Measurements from ENCODE around the gene PBXIP1.

Gene PBXIP1

DNA sequence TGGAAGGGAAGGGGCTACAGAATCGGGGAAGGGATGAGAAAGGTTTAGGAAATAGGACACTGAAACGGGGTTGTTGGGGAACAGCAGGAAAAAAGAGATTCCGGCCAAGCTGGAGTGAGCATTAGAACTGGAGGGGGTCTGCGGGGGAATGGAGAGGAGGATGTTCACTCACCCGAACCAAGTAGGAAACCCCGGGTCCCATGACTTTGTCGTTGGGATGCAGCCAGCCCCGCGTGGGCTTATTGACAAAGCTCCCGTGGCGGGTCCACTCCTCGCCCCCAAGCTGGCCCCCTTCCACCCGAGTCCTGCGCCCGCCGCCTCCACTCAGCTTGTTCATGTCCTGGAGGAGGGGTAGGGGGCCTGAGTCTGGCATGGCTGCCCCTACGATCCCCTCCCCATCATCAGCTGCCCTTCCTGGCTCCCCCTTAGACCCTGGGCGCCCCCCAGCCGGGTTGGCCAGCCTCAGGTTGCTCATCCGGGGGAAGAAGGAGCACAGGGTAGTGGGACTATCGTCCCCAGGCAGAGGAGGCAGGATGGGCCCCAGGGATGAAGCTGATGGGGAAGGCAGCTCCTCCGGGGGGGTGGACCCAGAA lies 14.1 kb upstream of the PBXIP1 start:
- no peak overlapping the region for H3K4me3 ChIP-seq (ENCODE audit: low read length)
- peaks cover under 1% of the 10 kb centered on the region; the same call in 1 of the 2 replicates for H3F3A ChIP-seq (ENCODE audit: control insufficient read depth, insufficient read depth)
- H3K9me3 ChIP-seq (ENCODE audit: control insufficient read depth, insufficient read depth, low read length): no peaks in the 10 kb centered on the region
- H3K27me3 ChIP-seq (ENCODE audit: control insufficient read depth, low read length): no peaks in the 10 kb centered on the region
- TF ChIP-seq EZH2phosphoT487 (IDR thresholded peaks at IDR 0.05; ENCODE audit: borderline replicate concordance, low read length): no peak
- TF ChIP-seq, protein P1, sequence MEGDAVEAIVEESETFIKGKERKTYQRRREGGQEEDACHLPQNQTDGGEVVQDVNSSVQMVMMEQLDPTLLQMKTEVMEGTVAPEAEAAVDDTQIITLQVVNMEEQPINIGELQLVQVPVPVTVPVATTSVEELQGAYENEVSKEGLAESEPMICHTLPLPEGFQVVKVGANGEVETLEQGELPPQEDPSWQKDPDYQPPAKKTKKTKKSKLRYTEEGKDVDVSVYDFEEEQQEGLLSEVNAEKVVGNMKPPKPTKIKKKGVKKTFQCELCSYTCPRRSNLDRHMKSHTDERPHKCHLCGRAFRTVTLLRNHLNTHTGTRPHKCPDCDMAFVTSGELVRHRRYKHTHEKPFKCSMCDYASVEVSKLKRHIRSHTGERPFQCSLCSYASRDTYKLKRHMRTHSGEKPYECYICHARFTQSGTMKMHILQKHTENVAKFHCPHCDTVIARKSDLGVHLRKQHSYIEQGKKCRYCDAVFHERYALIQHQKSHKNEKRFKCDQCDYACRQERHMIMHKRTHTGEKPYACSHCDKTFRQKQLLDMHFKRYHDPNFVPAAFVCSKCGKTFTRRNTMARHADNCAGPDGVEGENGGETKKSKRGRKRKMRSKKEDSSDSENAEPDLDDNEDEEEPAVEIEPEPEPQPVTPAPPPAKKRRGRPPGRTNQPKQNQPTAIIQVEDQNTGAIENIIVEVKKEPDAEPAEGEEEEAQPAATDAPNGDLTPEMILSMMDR (IDR thresholded peaks at IDR 0.05; ENCODE audit: low read depth, low read length, poor library complexity, severe bottlenecking): no peak
- peak overlapping the region; percentile 48 for H3K4me2 ChIP-seq (ENCODE audit: low read length)
- no peak overlapping the region for H3K27ac ChIP-seq (ENCODE audit: low read depth, low read length)
- peaks cover 8% of the 10 kb centered on the region; the same call in 1 of the 2 replicates for H4K20me1 ChIP-seq (ENCODE audit: control insufficient read depth, insufficient read depth, low read depth, low read length)
- H3K9me2 ChIP-seq (replicated peaks; ENCODE audit: control insufficient read depth, low read length): no peaks in the 10 kb centered on the region
- H3K36me3 ChIP-seq (ENCODE audit: control insufficient read depth, low read length): peaks cover 61% of the 10 kb centered on the region
- peaks cover 30% of the 10 kb centered on the region for H3K4me1 ChIP-seq (ENCODE audit: control insufficient read depth, low read length)
- H3K79me2 ChIP-seq (ENCODE audit: control insufficient read depth, low read length): peaks cover 52% of the 10 kb centered on the region

GRCh38 chr1:154969246-154969645 lies 13.3 kb upstream of the PBXIP1 start:
- peaks cover 50% of the 10 kb centered on the region for H3K79me2 ChIP-seq (ENCODE audit: control insufficient read depth, low read length)
- TF ChIP-seq EZH2phosphoT487 (IDR thresholded peaks at IDR 0.05; ENCODE audit: borderline replicate concordance, low read length): no peak
- TF ChIP-seq, protein P1 (IDR thresholded peaks at IDR 0.05; ENCODE audit: low read depth, low read length, poor library complexity, severe bottlenecking): no peak

GRCh38 chr1:154968731-154969130 lies 12.8 kb upstream of the PBXIP1 start:
- H3F3A ChIP-seq (ENCODE audit: control insufficient read depth, insufficient read depth): 0 out of 2 replicates have a peak, but pooled peaks cover 4% of the 10 kb centered on the region

More at GRCh38 chr1:154969246-154969645, 13.3 kb upstream of the PBXIP1 start:
- Histone ChIP-seq H4K20me1 (ENCODE audit: control insufficient read depth, insufficient read depth, low read depth, low read length) (peaks cover 8% of the 10 kb centered on the region; the same call in 1 of the 2 replicates), H3K4me2 (ENCODE audit: low read length) (no peak overlapping the region), H3K9me3 (ENCODE audit: control insufficient read depth, insufficient read depth, low read length) (no peaks in the 10 kb centered on the region), H3K27ac (ENCODE audit: low read depth, low read length) (no peak overlapping the region), H3K36me3 (ENCODE audit: control insufficient read depth, low read length) (peaks cover 65% of the 10 kb centered on the region), H3F3A (ENCODE audit: control insufficient read depth, insufficient read depth) (0 out of 2 replicates have a peak, but pooled peaks cover 2% of the 10 kb centered on the region), H3K9me2 (replicated peaks; ENCODE audit: control insufficient read depth, low read length) (no peaks in the 10 kb centered on the region), H3K4me3 (ENCODE audit: low read length) (no peak overlapping the region), H3K4me1 (ENCODE audit: control insufficient read depth, low read length) (peaks cover 30% of the 10 kb centered on the region), H3K27me3 (ENCODE audit: control insufficient read depth, low read length) (no peaks in the 10 kb centered on the region)

More at GRCh38 chr1:154968731-154969130, 12.8 kb upstream of the PBXIP1 start:
- Histone ChIP-seq H3K9me3 (ENCODE audit: control insufficient read depth, insufficient read depth, low read length) (no peaks in the 10 kb centered on the region), H3K79me2 (ENCODE audit: control insufficient read depth, low read length) (peaks cover 48% of the 10 kb centered on the region), H3K4me1 (ENCODE audit: control insufficient read depth, low read length) (peaks cover 31% of the 10 kb centered on the region), H3K36me3 (ENCODE audit: control insufficient read depth, low read length) (peaks cover 68% of the 10 kb centered on the region), H3K27me3 (ENCODE audit: control insufficient read depth, low read length) (no peaks in the 10 kb centered on the region), H4K20me1 (ENCODE audit: control insufficient read depth, insufficient read depth, low read depth, low read length) (peaks cover 8% of the 10 kb centered on the region; the same call in 1 of the 2 replicates), H3K4me2 (ENCODE audit: low read length) (no peak overlapping the region), H3K9me2 (replicated peaks; ENCODE audit: control insufficient read depth, low read length) (no peaks in the 10 kb centered on the region), H3K4me3 (ENCODE audit: low read length) (no peak overlapping the region), H3K27ac (ENCODE audit: low read depth, low read length) (no peak overlapping the region)
- no peak for TF ChIP-seq EZH2phosphoT487 (IDR thresholded peaks at IDR 0.05; ENCODE audit: borderline replicate concordance, low read length)
- TF ChIP-seq, protein P1 (IDR thresholded peaks at IDR 0.05; ENCODE audit: low read depth, low read length, poor library complexity, severe bottlenecking): no peak

All from DOHH2 (cell line).